SK-N-SH (cell line): ENCODE data around the gene SMARCA4. TPM values are rescaled to one million over a fixed set of nuclear protein-coding genes. Genes with fewer than 3 reads are reported as not detected.

ENCODE experiments used
- CTCF ChIA-PET: fragments of 300-600, 350-600 bp; formaldehyde crosslinking; extraction: SDS; loops from one replicate; lab custom pipeline; 2021; lab: Yijun Ruan, JAX
- POLR2A ChIA-PET: fragments of 350-600 bp; sonication (Branson Sonifier 250); formaldehyde crosslinking; extraction: SDS; loops from one replicate; lab custom pipeline; 2020; ENCODE audit warnings: antibody characterized with exemption, inconsistent platforms; lab: Yijun Ruan, JAX
- DNase-seq: peaks from one replicate; pipeline ENCODE4 v3.0.0; 2012
- H2AFZ ChIP-seq: fragments of 200-600 bp; sonication (generic); 2 replicates; pipeline ENCODE4 v1.8.1; 2016; ENCODE audit warnings: antibody characterized with exemption, mild to moderate bottlenecking, low read depth
- H3F3A ChIP-seq: fragments of 200-600 bp; sonication (generic); replicated peaks from 2 replicates; pipeline ENCODE3; 2016; ENCODE audit warnings: antibody characterized with exemption, mild to moderate bottlenecking; ENCODE audit not compliant: insufficient read depth
- H3K27ac ChIP-seq, 2 experiments: fragments of 200-500 bp in 1 of 2; fragments of 200-600 bp in 1 of 2; sonication (Bioruptor generic) in 1 of 2; sonication (generic), shearing (Covaris generic) in 1 of 2; 2 replicates each; pipeline versions ENCODE4 v1.5.1 to v1.6.1; 2014 to 2016; ENCODE audit warnings: low read depth in 2 of 2, inconsistent platforms in 1 of 2, low read length in 1 of 2, mild to moderate bottlenecking in 1 of 2, mixed read lengths in 1 of 2
- H3K27me3 ChIP-seq: fragments of 200-600 bp; sonication (generic), shearing (Covaris generic); 2 replicates; pipeline ENCODE4 v1.6.1; 2016; ENCODE audit warnings: mixed run types; ENCODE audit not compliant: insufficient read depth
- H3K36me3 ChIP-seq, 2 experiments: fragments of 200-500 bp in 1 of 2; fragments of 200-600 bp in 1 of 2; sonication (Bioruptor generic) in 1 of 2; sonication (generic) in 1 of 2; replicated peaks in 1 of 2; 2 replicates each; pipeline versions ENCODE3 to v1.5.1; 2014 to 2016; ENCODE audit warnings: low read length in 1 of 2, mild to moderate bottlenecking in 1 of 2; ENCODE audit not compliant: insufficient read depth in 2 of 2, control insufficient read depth in 1 of 2
- H3K4me1 ChIP-seq, 2 experiments: fragments of 200-500 bp in 1 of 2; fragments of 200-600 bp in 1 of 2; sonication (Bioruptor generic) in 1 of 2; sonication (generic), shearing (Covaris generic) in 1 of 2; 2 replicates each; pipeline versions ENCODE4 v1.5.1 to v1.6.1; 2014 to 2016; ENCODE audit warnings: low read depth in 1 of 2, low read length in 1 of 2, mixed run types in 1 of 2; ENCODE audit not compliant: insufficient read depth in 2 of 2, control insufficient read depth in 1 of 2
- H3K4me2 ChIP-seq: fragments of 200-600 bp; sonication (generic), shearing (Covaris generic); 2 replicates; pipeline ENCODE4 v1.6.1; 2017; ENCODE audit warnings: mixed run types
- H3K4me3 ChIP-seq, 2 experiments: fragments of 200-500 bp in 1 of 2; fragments of 200-600 bp in 1 of 2; sonication (Bioruptor generic) in 1 of 2; sonication (generic), shearing (Covaris generic) in 1 of 2; 2 replicates each; pipeline versions ENCODE4 v1.5.1 to v1.8.1; 2014 to 2016; ENCODE audit warnings: low read depth in 2 of 2, inconsistent platforms in 1 of 2, low read length in 1 of 2, mild to moderate bottlenecking in 1 of 2, mixed read lengths in 1 of 2, moderate library complexity in 1 of 2
- H3K79me2 ChIP-seq: fragments of 200-600 bp; sonication (generic); 2 replicates; pipeline ENCODE4 v1.8.1; 2017; ENCODE audit warnings: mild to moderate bottlenecking; ENCODE audit not compliant: insufficient read depth
- H3K9ac ChIP-seq: fragments of 200-600 bp; sonication (generic); 2 replicates; pipeline ENCODE4 v1.6.1; 2017; ENCODE audit warnings: mixed run types
- H3K9me2 ChIP-seq: fragments of 200-600 bp; sonication (generic); 2 replicates; pipeline ENCODE4 v1.6.1; 2017; ENCODE audit warnings: mixed run types
- H3K9me3 ChIP-seq: fragments of 200-600 bp; sonication (generic); 2 replicates; pipeline ENCODE4 v1.6.1; 2017; ENCODE audit warnings: mixed run types, mild to moderate bottlenecking, moderate library complexity
- H4K20me1 ChIP-seq: fragments of 200-600 bp; sonication (generic); 2 replicates; pipeline ENCODE4 v1.6.1; 2017; ENCODE audit warnings: mild to moderate bottlenecking, mixed run types; ENCODE audit not compliant: insufficient read depth
- CTCF ChIP-seq: fragments of 200-600 bp; sonication (generic); IDR thresholded peaks from 2 replicates; pipeline ENCODE4 v1.6.1; 2017; ENCODE audit warnings: antibody characterized with exemption, mild to moderate bottlenecking, moderate library complexity
- EP300 ChIP-seq, 2 experiments: IDR thresholded peaks; 2 replicates each; pipeline versions ENCODE4 v1.4.0 to v1.6.1; 2012; ENCODE audit warnings: borderline replicate concordance in 1 of 2, low read depth in 1 of 2, low read length in 1 of 2
- EZH2phosphoT487 ChIP-seq: fragments of 200-600 bp; sonication (generic); IDR thresholded peaks from 2 replicates; pipeline ENCODE4 v1.6.1; 2017; ENCODE audit warnings: low read depth, mixed run types, mild to moderate bottlenecking, antibody characterized with exemption, moderate library complexity, borderline replicate concordance
- FOSL2 ChIP-seq: IDR thresholded peaks from 2 replicates; pipeline ENCODE4 v1.4.0; 2012; ENCODE audit warnings: low read depth, mild to moderate bottlenecking, moderate library complexity, borderline replicate concordance
- FOXJ3 ChIP-seq: sonication (generic); formaldehyde crosslinking; IDR thresholded peaks from 2 replicates; pipeline ENCODE4 v1.5.1; 2020; ENCODE audit warnings: mild to moderate bottlenecking, missing genetic modification reagents
- JUND ChIP-seq: IDR thresholded peaks from 2 replicates; pipeline ENCODE4 v1.4.0; 2012
- MAX ChIP-seq: IDR thresholded peaks from 2 replicates; pipeline ENCODE4 v1.4.0; 2012; ENCODE audit warnings: low read depth
- MEF2A ChIP-seq: IDR thresholded peaks from 2 replicates; pipeline ENCODE4 v1.4.0; 2012; ENCODE audit warnings: low read depth, borderline replicate concordance
- NRF1 ChIP-seq: IDR thresholded peaks from 2 replicates; pipeline ENCODE4 v1.6.1; 2012; ENCODE audit warnings: low read depth, mild to moderate bottlenecking, low read length
- RAD21 ChIP-seq: IDR thresholded peaks from 2 replicates; pipeline ENCODE4 v1.6.1; 2012; ENCODE audit warnings: mild to moderate bottlenecking, low read length
- RFX5 ChIP-seq: IDR thresholded peaks from 2 replicates; pipeline ENCODE4 v1.6.1; 2012; ENCODE audit warnings: mild to moderate bottlenecking, improper control_type of control experiment, low read length
- SMC3 ChIP-seq: IDR thresholded peaks from 2 replicates; pipeline ENCODE4 v1.6.1; 2012; ENCODE audit warnings: low read depth, low read length, improper control_type of control experiment
- TAF1 ChIP-seq: IDR thresholded peaks from 2 replicates; pipeline ENCODE4 v1.6.1; 2012; ENCODE audit warnings: low read depth, mild to moderate bottlenecking, low read length, moderate library complexity, borderline replicate concordance
- TEAD4 ChIP-seq: IDR thresholded peaks from 2 replicates; pipeline ENCODE4 v1.4.0; 2012; ENCODE audit warnings: mild to moderate bottlenecking, borderline replicate concordance; ENCODE audit not compliant: insufficient read depth
- YY1 ChIP-seq: IDR thresholded peaks from 2 replicates; pipeline ENCODE4 v1.4.0; 2012; ENCODE audit warnings: low read depth, mild to moderate bottlenecking
- ZBTB33 ChIP-seq: IDR thresholded peaks from 2 replicates; pipeline ENCODE4 v1.4.0; 2012; ENCODE audit warnings: low read depth, borderline replicate concordance
- WGBS: methylation state at CpG from one replicate; pipeline ENCODE4 v1.1.6; 2017; ENCODE audit warnings: low lambda C conversion rate; 5-methylcytosine and 5-hydroxymethylcytosine counted together
- polyA plus RNA-seq, 3 experiments: library from polyadenylated mRNA; depleted of rRNA; stranded (reverse); fragments of >200 nt; gene quantifications; 2 replicates each; pipeline ENCODE4 v1.2.3, GENCODE V29; 2012

SMARCA4 gene
- polyA plus RNA-seq, 1 of the 3 experiments (the other 2 are of a cell fraction) = 90.7 TPM

- H3K79me2 ChIP-seq = peaks cover 6% of the 10 kb centered on the region; the same call in 1 of the 2 replicates
- ChIA-PET POLR2A (no interaction called here), CTCF (interaction anchor here (1.5 to 2.4 kb wide), 3 partner anchors 15 to 25 kb away, joined by 4 to 15 read pairs (median 4); no protein-coding TSS in a partner anchor)
- peaks cover 24 to 25% of the 10 kb centered on the region in 2 experiments for H3K36me3 ChIP-seq
- no peaks in the 10 kb centered on the region for H3F3A ChIP-seq
- no peaks in the 10 kb centered on the region for H3K9me3 ChIP-seq
- H3K9me2 ChIP-seq = no peaks in the 10 kb centered on the region
- H3K4me1 ChIP-seq = peaks cover 0 to 10% of the 10 kb centered on the region in 2 experiments; a peak in 1 of 4 replicates
- no peaks in the 10 kb centered on the region for H4K20me1 ChIP-seq
- WGBS = 94% methylated on average over 8 of the region's 36 CpGs
- no peak for DNase-seq
- no peak overlapping the region for H2AFZ ChIP-seq
- H3K4me2 ChIP-seq = no peak overlapping the region
- TF ChIP-seq ZBTB33 = no peak
- TF ChIP-seq MEF2A = no peak
- TF ChIP-seq EZH2phosphoT487 = no peak
- TF ChIP-seq YY1 = no peak
- no peak for TF ChIP-seq CTCF
- no peak for TF ChIP-seq JUND
- no peak for TF ChIP-seq FOXJ3 (CRISPR knock-in tag)
- no peak for TF ChIP-seq SMC3
- TF ChIP-seq FOSL2 = no peak
- no peak for TF ChIP-seq MAX
- TF ChIP-seq NRF1 = no peak
- no peak for TF ChIP-seq RAD21
- TF ChIP-seq TEAD4 = no peak
- no peak for TF ChIP-seq EP300 (IDR thresholded peaks at IDR 0.05; ENCODE audit: borderline replicate concordance in 1 of 2, low read depth in 1 of 2, low read length in 1 of 2)
- TF ChIP-seq TAF1 = no peak
- no peak for TF ChIP-seq RFX5
- H3K4me3 ChIP-seq = no peak overlapping the region
- H3K27ac ChIP-seq = no peak overlapping the region; a peak in 1 of 4 replicates
- H3K9ac ChIP-seq = no peak overlapping the region
- no peaks in the 10 kb centered on the region for H3K27me3 ChIP-seq
Measured at GRCh38 chr19:11105014-11105636, 144.3 kb downstream of the SMARCA4 start.
